Measurements from ENCODE around the gene CSTPP1. TPM values are rescaled to one million over a fixed set of nuclear protein-coding genes. Genes with fewer than 3 reads are reported as not detected.

CSTPP1 gene
- total RNA-seq, 2 donors from 2014 or later, result 23.4 to 27.6 TPM

- DNase-seq (ENCODE audit: low spot score) (no peak), ATAC-seq (ENCODE audit: insufficient number of reproducible peaks, low FRiP score, low read depth) (no peak)
- no peak overlapping the region for H3K27ac ChIP-seq
- H3K4me1 ChIP-seq (ENCODE audit: control insufficient read depth in 1 of 2, low read depth in 2 of 2), result peaks cover 0 to 6% of the 10 kb centered on the region in 2 donors
- H3K36me3 ChIP-seq, result no peaks in the 10 kb centered on the region
- no peaks in the 10 kb centered on the region for H3K9me3 ChIP-seq
- H3K27me3 ChIP-seq (replicated peaks; ENCODE audit: insufficient read depth), result no peaks in the 10 kb centered on the region
- TF ChIP-seq CTCF (IDR thresholded peaks at IDR 0.05), result no peak
- no peak overlapping the region for H3K4me3 ChIP-seq
Observed at GRCh38 chr11:46907606-46908005, 29.0 kb upstream of the CSTPP1 start.

GRCh38 chr11:46912526-46913150 lies 23.9 kb upstream of the CSTPP1 start:
- Histone ChIP-seq H3K9me3 (no peaks in the 10 kb centered on the region), H3K4me3 (no peak overlapping the region), H3K27me3 (replicated peaks; ENCODE audit: insufficient read depth) (no peaks in the 10 kb centered on the region), H3K4me1 (ENCODE audit: control insufficient read depth in 1 of 2, low read depth in 2 of 2) (peaks cover 0 to 30% of the 10 kb centered on the region in 2 donors), H3K36me3 (no peaks in the 10 kb centered on the region), H3K27ac (no peak overlapping the region)
- ATAC-seq (ENCODE audit: insufficient number of reproducible peaks, low FRiP score, low read depth), result no peak
- no peak for TF ChIP-seq CTCF (IDR thresholded peaks at IDR 0.05)
- no peak for DNase-seq (ENCODE audit: low spot score)

- no peak overlapping the region for H3K27ac ChIP-seq
- H3K9me3 ChIP-seq, result no peaks in the 10 kb centered on the region
- no peak overlapping the region for H3K4me3 ChIP-seq
- no peak for TF ChIP-seq CTCF (IDR thresholded peaks at IDR 0.05)
- DNase-seq (ENCODE audit: low spot score) (no peak), ATAC-seq (ENCODE audit: insufficient number of reproducible peaks, low FRiP score, low read depth) (no peak)
- H3K4me1 ChIP-seq (ENCODE audit: control insufficient read depth in 1 of 2, low read depth in 2 of 2), result peaks cover 0 to 35% of the 10 kb centered on the region in 2 donors
- H3K36me3 ChIP-seq, result no peaks in the 10 kb centered on the region
- H3K27me3 ChIP-seq (replicated peaks; ENCODE audit: insufficient read depth), result no peaks in the 10 kb centered on the region
Observed at GRCh38 chr11:46913484-46913883, 23.1 kb upstream of the CSTPP1 start.

GRCh38 chr11:46914363-46914762 lies 22.2 kb upstream of the CSTPP1 start:
- peaks cover 0 to 42% of the 10 kb centered on the region in 2 donors for H3K4me1 ChIP-seq (ENCODE audit: control insufficient read depth in 1 of 2, low read depth in 2 of 2)
- no peaks in the 10 kb centered on the region for H3K36me3 ChIP-seq
- no peak overlapping the region for H3K27ac ChIP-seq
- H3K4me3 ChIP-seq, result no peak overlapping the region
- no peak for TF ChIP-seq CTCF (IDR thresholded peaks at IDR 0.05)
- H3K9me3 ChIP-seq, result no peaks in the 10 kb centered on the region
- H3K27me3 ChIP-seq (replicated peaks; ENCODE audit: insufficient read depth), result no peaks in the 10 kb centered on the region
- ATAC-seq (ENCODE audit: insufficient number of reproducible peaks, low FRiP score, low read depth) (no peak), DNase-seq (ENCODE audit: low spot score) (no peak)

- Histone ChIP-seq H3K27ac (no peak overlapping the region), H3K36me3 (no peaks in the 10 kb centered on the region), H3K27me3 (replicated peaks; ENCODE audit: insufficient read depth) (no peaks in the 10 kb centered on the region), H3K4me3 (no peak overlapping the region), H3K4me1 (ENCODE audit: control insufficient read depth in 1 of 2, low read depth in 2 of 2) (peaks cover 0 to 42% of the 10 kb centered on the region in 2 donors), H3K9me3 (no peaks in the 10 kb centered on the region)
- DNase-seq (ENCODE audit: low spot score) (no peak), ATAC-seq (ENCODE audit: insufficient number of reproducible peaks, low FRiP score, low read depth) (no peak)
- no peak for TF ChIP-seq CTCF (IDR thresholded peaks at IDR 0.05)
Observed at GRCh38 chr11:46914910-46915309, 21.7 kb upstream of the CSTPP1 start.
